Ishikawa (cell line): ENCODE measurements around the gene LAMTOR2.

ENCODE experiments used
- CEBPB ChIP-seq: IDR thresholded peaks from 2 replicates; pipeline ENCODE4 v1.6.1; 2012
- CREB1 ChIP-seq: IDR thresholded peaks from 2 replicates; pipeline ENCODE4 v1.6.1; 2012; ENCODE audit warnings: low read depth
- EGR1 ChIP-seq: IDR thresholded peaks from 2 replicates; pipeline ENCODE4 v1.6.1; 2012
- EP300 ChIP-seq: IDR thresholded peaks from 2 replicates; pipeline ENCODE4 v1.6.1; 2012; ENCODE audit warnings: borderline replicate concordance
- NFIC ChIP-seq: IDR thresholded peaks from 2 replicates; pipeline ENCODE4 v1.6.1; 2012
- RAD21 ChIP-seq: IDR thresholded peaks from 2 replicates; pipeline ENCODE4 v1.6.1; 2012; ENCODE audit warnings: low read depth
- TAF1 ChIP-seq: IDR thresholded peaks from 2 replicates; pipeline ENCODE4 v1.6.1; 2012; ENCODE audit warnings: low read depth, mild to moderate bottlenecking
- TCF12 ChIP-seq: IDR thresholded peaks from 2 replicates; pipeline ENCODE4 v1.6.1; 2012; ENCODE audit warnings: low read depth
- TEAD4 ChIP-seq: IDR thresholded peaks from 2 replicates; pipeline ENCODE4 v1.6.1; 2012
- YY1 ChIP-seq: IDR thresholded peaks from 2 replicates; pipeline ENCODE4 v1.6.1; 2012; ENCODE audit warnings: low read depth
- ZBTB7A ChIP-seq: IDR thresholded peaks from 2 replicates; pipeline ENCODE4 v1.6.1; 2012; ENCODE audit warnings: low read depth
- TF ChIP-seq, protein P1 (sequence below): IDR thresholded peaks from 2 replicates; pipeline ENCODE4 v1.6.1; 2012; ENCODE audit warnings: low read depth, mild to moderate bottlenecking
- TF ChIP-seq, protein P2 (sequence below): IDR thresholded peaks from 2 replicates; pipeline ENCODE4 v1.6.1; 2012

DNA sequence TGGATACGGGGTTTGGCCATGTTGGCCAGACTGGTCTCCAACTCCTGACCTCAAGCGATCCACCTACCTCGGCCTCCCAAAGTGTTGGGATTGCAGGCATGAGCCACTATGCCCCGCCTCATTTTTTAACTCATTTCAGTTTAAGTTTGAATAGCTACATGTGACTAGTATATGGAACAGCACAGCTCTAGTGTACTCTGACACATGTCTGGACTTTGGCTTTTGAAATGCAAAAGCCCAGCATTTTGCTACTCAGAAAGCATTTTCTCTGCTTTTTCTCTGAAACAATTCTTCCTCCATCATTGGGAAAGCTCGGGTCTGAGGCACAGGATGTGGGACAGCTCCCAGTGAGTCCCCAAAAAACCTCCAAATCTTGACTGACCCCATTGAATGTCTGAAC is 29.8 kb upstream of the LAMTOR2 start:
- TF ChIP-seq YY1 (no peak), RAD21 (no peak), CEBPB (no peak), TAF1 (no peak), EP300 (no peak), TEAD4 (no peak), TCF12 (no peak), NFIC (no peak), CREB1 (no peak), EGR1 (no peak), ZBTB7A (no peak)
- TF ChIP-seq, protein P1, sequence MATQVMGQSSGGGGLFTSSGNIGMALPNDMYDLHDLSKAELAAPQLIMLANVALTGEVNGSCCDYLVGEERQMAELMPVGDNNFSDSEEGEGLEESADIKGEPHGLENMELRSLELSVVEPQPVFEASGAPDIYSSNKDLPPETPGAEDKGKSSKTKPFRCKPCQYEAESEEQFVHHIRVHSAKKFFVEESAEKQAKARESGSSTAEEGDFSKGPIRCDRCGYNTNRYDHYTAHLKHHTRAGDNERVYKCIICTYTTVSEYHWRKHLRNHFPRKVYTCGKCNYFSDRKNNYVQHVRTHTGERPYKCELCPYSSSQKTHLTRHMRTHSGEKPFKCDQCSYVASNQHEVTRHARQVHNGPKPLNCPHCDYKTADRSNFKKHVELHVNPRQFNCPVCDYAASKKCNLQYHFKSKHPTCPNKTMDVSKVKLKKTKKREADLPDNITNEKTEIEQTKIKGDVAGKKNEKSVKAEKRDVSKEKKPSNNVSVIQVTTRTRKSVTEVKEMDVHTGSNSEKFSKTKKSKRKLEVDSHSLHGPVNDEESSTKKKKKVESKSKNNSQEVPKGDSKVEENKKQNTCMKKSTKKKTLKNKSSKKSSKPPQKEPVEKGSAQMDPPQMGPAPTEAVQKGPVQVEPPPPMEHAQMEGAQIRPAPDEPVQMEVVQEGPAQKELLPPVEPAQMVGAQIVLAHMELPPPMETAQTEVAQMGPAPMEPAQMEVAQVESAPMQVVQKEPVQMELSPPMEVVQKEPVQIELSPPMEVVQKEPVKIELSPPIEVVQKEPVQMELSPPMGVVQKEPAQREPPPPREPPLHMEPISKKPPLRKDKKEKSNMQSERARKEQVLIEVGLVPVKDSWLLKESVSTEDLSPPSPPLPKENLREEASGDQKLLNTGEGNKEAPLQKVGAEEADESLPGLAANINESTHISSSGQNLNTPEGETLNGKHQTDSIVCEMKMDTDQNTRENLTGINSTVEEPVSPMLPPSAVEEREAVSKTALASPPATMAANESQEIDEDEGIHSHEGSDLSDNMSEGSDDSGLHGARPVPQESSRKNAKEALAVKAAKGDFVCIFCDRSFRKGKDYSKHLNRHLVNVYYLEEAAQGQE: no peak
- TF ChIP-seq, protein P2, sequence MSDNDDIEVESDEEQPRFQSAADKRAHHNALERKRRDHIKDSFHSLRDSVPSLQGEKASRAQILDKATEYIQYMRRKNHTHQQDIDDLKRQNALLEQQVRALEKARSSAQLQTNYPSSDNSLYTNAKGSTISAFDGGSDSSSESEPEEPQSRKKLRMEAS: no peak
